HepG2 (cell line): ENCODE data around the gene NCOA4. TPM values are rescaled to one million over a fixed set of nuclear protein-coding genes. Genes with fewer than 3 reads are reported as not detected.
A peak's percentile ranks its signal among the peaks of the same experiment; 100 is the strongest.

Source experiments
- AGO1 ChIP-seq: fragments of 200-400 bp; formaldehyde crosslinking; IDR thresholded peaks from 2 replicates; pipeline ENCODE4 v1.6.1; 2017; ENCODE audit warnings: mild to moderate bottlenecking, low read depth, low read length, moderate library complexity; ENCODE audit not compliant: poor library complexity, severe bottlenecking
- BRCA1 ChIP-seq: sonication (generic); formaldehyde crosslinking; IDR thresholded peaks from 2 replicates; pipeline ENCODE4 v1.4.0; 2020; ENCODE audit warnings: missing genetic modification reagents
- ETV5 ChIP-seq: IDR thresholded peaks from 2 replicates; pipeline ENCODE4 v1.6.1; 2018; ENCODE audit warnings: missing biosample characterization, missing genetic modification reagents, inconsistent platforms, borderline replicate concordance
- GZF1 ChIP-seq: sonication (generic); formaldehyde crosslinking; IDR thresholded peaks from 2 replicates; pipeline ENCODE4 v1.5.1; 2020; ENCODE audit warnings: mild to moderate bottlenecking, missing genetic modification reagents
- KLF9 ChIP-seq: IDR thresholded peaks from 2 replicates; pipeline ENCODE4 v1.6.1; 2016; ENCODE audit warnings: low read depth
- MIXL1 ChIP-seq: IDR thresholded peaks from 2 replicates; pipeline ENCODE4 v1.6.1; 2016
- SAFB2 ChIP-seq: sonication (generic); formaldehyde crosslinking; IDR thresholded peaks from 2 replicates; pipeline ENCODE4 v1.5.1; 2020; ENCODE audit warnings: missing genetic modification reagents, low read depth, mild to moderate bottlenecking, borderline replicate concordance
- ZNF441 ChIP-seq: sonication (generic); formaldehyde crosslinking; IDR thresholded peaks from 2 replicates; pipeline ENCODE4 v1.7.0; 2021; ENCODE audit warnings: missing genetic modification reagents, borderline replicate concordance
- ZNF577 ChIP-seq: sonication (generic); formaldehyde crosslinking; IDR thresholded peaks from 2 replicates; pipeline ENCODE4 v1.4.0; 2020; ENCODE audit warnings: mild to moderate bottlenecking, low read depth, missing genetic modification reagents, borderline replicate concordance
- ZNF720 ChIP-seq: sonication (generic); formaldehyde crosslinking; IDR thresholded peaks from 2 replicates; pipeline ENCODE4 v1.4.0; 2020; ENCODE audit warnings: missing genetic modification reagents
- ZNF839 ChIP-seq: sonication (generic); formaldehyde crosslinking; IDR thresholded peaks from 2 replicates; pipeline ENCODE4 v1.4.0; 2020; ENCODE audit warnings: missing genetic modification reagents, mild to moderate bottlenecking, borderline replicate concordance
- polyA plus RNA-seq, 8 experiments: library from polyadenylated mRNA; depleted of rRNA in 3 of 8; stranded (reverse) in 7 of 8; unstranded in 1 of 8; fragments of >200 nt; fragmentation: Illumina TruSeq in 4 of 8; extraction: Trizol in 4 of 8; gene quantifications; 2 replicates each; pipeline versions ENCODE4 v1.2.1 to v1.2.3, GENCODE V29; 2011 to 2016; ENCODE audit warnings: low read depth in 4 of 8, missing spikeins in 1 of 8, mixed read lengths in 1 of 8; ENCODE audit not compliant: insufficient read depth in 1 of 8
- total RNA-seq, 5 experiments: library from RNA; depleted of rRNA; stranded (reverse); fragments of >200 nt; fragmentation: Illumina TruSeq; extraction: Trizol; gene quantifications; 2 replicates each; pipeline ENCODE4 v1.2.3, GENCODE V29; 2016; ENCODE audit warnings: low read depth in 1 of 5
- TF ChIP-seq, protein P1 (sequence below): sonication (generic); formaldehyde crosslinking; IDR thresholded peaks from 2 replicates; pipeline ENCODE4 v1.8.0; 2022; ENCODE audit warnings: mild to moderate bottlenecking, missing genetic modification reagents, borderline replicate concordance
- TF ChIP-seq, protein P2 (sequence below): sonication (generic); formaldehyde crosslinking; IDR thresholded peaks from 2 replicates; pipeline ENCODE4 v1.4.0; 2020; ENCODE audit warnings: missing genetic modification reagents
- TF ChIP-seq, protein P3 (sequence below): sonication (generic); formaldehyde crosslinking; IDR thresholded peaks from 2 replicates; pipeline ENCODE4 v1.4.0; 2020; ENCODE audit warnings: mild to moderate bottlenecking, missing genetic modification reagents, borderline replicate concordance
- TF ChIP-seq, protein P4 (sequence below): fragments of 450-650 bp; IDR thresholded peaks from 2 replicates; pipeline ENCODE4 v1.6.1; 2016
- TF ChIP-seq, protein P5 (sequence below): sonication (generic); formaldehyde crosslinking; conservative IDR thresholded peaks from 2 replicates; pipeline ENCODE4 v1.8.1; 2023; ENCODE audit warnings: missing genetic modification reagents

The NCOA4 gene
- total and polyA plus RNA-seq, 2 of the 13 experiments (the other 11 are each of a cell fraction or from before 2014, with no cell fraction given) = 306 to 400 TPM

DNA sequence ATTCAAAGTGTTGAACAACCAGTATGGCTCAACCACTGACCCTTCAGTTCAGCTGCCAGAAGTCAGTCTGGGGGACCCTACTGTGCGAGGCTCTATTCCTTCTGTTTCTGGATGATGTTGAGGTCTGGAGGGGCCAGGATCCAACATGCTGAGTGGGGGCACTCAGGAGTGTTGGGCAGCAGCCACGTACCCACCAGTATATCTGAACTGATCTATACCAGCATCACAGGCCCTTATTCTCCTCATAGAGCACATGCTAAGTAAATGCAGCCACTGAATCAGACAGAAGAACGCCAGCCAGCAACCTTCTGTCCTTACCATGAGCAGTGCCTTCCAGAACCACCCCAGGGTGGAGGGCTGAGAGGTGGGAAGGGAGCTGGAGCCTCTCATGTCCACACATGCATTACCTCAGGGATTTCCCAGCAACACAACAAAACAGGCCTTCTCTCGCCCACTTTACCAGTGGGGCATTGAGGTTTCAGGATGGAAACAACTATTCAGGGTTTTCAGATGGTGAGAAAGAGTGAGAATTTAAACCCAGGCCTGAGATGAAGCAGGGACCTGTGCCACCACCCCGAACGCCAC lies 22.5 kb upstream of the NCOA4 start (continued):
- TF ChIP-seq, protein P1, sequence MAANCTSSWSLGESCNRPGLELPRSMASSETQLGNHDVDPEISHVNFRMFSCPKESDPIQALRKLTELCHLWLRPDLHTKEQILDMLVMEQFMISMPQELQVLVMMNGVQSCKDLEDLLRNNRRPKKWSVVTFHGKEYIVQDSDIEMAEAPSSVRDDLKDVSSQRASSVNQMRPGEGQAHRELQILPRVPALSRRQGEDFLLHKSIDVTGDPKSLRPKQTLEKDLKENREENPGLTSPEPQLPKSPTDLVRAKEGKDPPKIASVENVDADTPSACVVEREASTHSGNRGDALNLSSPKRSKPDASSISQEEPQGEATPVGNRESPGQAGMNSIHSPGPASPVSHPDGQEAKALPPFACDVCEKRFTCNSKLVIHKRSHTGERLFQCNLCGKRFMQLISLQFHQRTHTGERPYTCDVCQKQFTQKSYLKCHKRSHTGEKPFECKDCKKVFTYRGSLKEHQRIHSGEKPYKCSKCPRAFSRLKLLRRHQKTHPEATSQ (CRISPR knock-in tag) = 0 out of 2 replicates have a peak, but pooled peaks have one; percentile 6
- TF ChIP-seq, protein P2, sequence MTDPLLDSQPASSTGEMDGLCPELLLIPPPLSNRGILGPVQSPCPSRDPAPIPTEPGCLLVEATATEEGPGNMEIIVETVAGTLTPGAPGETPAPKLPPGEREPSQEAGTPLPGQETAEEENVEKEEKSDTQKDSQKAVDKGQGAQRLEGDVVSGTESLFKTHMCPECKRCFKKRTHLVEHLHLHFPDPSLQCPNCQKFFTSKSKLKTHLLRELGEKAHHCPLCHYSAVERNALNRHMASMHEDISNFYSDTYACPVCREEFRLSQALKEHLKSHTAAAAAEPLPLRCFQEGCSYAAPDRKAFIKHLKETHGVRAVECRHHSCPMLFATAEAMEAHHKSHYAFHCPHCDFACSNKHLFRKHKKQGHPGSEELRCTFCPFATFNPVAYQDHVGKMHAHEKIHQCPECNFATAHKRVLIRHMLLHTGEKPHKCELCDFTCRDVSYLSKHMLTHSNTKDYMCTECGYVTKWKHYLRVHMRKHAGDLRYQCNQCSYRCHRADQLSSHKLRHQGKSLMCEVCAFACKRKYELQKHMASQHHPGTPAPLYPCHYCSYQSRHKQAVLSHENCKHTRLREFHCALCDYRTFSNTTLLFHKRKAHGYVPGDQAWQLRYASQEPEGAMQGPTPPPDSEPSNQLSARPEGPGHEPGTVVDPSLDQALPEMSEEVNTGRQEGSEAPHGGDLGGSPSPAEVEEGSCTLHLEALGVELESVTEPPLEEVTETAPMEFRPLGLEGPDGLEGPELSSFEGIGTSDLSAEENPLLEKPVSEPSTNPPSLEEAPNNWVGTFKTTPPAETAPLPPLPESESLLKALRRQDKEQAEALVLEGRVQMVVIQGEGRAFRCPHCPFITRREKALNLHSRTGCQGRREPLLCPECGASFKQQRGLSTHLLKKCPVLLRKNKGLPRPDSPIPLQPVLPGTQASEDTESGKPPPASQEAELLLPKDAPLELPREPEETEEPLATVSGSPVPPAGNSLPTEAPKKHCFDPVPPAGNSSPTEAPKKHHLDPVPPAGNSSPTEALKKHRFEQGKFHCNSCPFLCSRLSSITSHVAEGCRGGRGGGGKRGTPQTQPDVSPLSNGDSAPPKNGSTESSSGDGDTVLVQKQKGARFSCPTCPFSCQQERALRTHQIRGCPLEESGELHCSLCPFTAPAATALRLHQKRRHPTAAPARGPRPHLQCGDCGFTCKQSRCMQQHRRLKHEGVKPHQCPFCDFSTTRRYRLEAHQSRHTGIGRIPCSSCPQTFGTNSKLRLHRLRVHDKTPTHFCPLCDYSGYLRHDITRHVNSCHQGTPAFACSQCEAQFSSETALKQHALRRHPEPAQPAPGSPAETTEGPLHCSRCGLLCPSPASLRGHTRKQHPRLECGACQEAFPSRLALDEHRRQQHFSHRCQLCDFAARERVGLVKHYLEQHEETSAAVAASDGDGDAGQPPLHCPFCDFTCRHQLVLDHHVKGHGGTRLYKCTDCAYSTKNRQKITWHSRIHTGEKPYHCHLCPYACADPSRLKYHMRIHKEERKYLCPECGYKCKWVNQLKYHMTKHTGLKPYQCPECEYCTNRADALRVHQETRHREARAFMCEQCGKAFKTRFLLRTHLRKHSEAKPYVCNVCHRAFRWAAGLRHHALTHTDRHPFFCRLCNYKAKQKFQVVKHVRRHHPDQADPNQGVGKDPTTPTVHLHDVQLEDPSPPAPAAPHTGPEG (CRISPR knock-in tag) = no peak
- TF ChIP-seq, protein P3, sequence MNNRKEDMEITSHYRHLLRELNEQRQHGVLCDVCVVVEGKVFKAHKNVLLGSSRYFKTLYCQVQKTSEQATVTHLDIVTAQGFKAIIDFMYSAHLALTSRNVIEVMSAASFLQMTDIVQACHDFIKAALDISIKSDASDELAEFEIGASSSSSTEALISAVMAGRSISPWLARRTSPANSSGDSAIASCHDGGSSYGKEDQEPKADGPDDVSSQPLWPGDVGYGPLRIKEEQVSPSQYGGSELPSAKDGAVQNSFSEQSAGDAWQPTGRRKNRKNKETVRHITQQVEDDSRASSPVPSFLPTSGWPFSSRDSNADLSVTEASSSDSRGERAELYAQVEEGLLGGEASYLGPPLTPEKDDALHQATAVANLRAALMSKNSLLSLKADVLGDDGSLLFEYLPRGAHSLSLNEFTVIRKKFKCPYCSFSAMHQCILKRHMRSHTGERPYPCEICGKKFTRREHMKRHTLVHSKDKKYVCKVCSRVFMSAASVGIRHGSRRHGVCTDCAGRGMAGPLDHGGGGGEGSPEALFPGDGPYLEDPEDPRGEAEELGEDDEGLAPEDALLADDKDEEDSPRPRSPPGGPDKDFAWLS (CRISPR knock-in tag) = no peak
- no peak for TF ChIP-seq ZNF720 (CRISPR knock-in tag)
- TF ChIP-seq BRCA1 (CRISPR knock-in tag) = no peak
- TF ChIP-seq KLF9 (CRISPR knock-in tag) = no peak
- TF ChIP-seq GZF1 (CRISPR knock-in tag) = no peak
- no peak for TF ChIP-seq ETV5
- TF ChIP-seq SAFB2 (CRISPR knock-in tag) = no peak
- no peak for TF ChIP-seq ZNF577 (CRISPR knock-in tag)
- no peak for TF ChIP-seq ZNF839
- no peak for TF ChIP-seq MIXL1 (CRISPR knock-in tag)
- TF ChIP-seq, protein P4, sequence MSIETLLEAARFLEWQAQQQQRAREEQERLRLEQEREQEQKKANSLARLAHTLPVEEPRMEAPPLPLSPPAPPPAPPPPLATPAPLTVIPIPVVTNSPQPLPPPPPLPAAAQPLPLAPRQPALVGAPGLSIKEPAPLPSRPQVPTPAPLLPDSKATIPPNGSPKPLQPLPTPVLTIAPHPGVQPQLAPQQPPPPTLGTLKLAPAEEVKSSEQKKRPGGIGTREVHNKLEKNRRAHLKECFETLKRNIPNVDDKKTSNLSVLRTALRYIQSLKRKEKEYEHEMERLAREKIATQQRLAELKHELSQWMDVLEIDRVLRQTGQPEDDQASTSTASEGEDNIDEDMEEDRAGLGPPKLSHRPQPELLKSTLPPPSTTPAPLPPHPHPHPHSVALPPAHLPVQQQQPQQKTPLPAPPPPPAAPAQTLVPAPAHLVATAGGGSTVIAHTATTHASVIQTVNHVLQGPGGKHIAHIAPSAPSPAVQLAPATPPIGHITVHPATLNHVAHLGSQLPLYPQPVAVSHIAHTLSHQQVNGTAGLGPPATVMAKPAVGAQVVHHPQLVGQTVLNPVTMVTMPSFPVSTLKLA = no peak
- no peak for TF ChIP-seq AGO1
- TF ChIP-seq, protein P5, sequence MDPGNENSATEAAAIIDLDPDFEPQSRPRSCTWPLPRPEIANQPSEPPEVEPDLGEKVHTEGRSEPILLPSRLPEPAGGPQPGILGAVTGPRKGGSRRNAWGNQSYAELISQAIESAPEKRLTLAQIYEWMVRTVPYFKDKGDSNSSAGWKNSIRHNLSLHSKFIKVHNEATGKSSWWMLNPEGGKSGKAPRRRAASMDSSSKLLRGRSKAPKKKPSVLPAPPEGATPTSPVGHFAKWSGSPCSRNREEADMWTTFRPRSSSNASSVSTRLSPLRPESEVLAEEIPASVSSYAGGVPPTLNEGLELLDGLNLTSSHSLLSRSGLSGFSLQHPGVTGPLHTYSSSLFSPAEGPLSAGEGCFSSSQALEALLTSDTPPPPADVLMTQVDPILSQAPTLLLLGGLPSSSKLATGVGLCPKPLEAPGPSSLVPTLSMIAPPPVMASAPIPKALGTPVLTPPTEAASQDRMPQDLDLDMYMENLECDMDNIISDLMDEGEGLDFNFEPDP = no peak
- TF ChIP-seq ZNF441 = no peak
